ENCODE results near the gene FGD5.

FGD5 gene

GRCh38 chr3:14834121-14834520, 15.4 kb downstream of the FGD5 start:
- no peak overlapping the region for H3K4me3 ChIP-seq (ENCODE audit: low read depth, low read length)
- TF ChIP-seq CTCF (IDR thresholded peaks at IDR 0.05; ENCODE audit: low read depth, low read length): no peak

DNA sequence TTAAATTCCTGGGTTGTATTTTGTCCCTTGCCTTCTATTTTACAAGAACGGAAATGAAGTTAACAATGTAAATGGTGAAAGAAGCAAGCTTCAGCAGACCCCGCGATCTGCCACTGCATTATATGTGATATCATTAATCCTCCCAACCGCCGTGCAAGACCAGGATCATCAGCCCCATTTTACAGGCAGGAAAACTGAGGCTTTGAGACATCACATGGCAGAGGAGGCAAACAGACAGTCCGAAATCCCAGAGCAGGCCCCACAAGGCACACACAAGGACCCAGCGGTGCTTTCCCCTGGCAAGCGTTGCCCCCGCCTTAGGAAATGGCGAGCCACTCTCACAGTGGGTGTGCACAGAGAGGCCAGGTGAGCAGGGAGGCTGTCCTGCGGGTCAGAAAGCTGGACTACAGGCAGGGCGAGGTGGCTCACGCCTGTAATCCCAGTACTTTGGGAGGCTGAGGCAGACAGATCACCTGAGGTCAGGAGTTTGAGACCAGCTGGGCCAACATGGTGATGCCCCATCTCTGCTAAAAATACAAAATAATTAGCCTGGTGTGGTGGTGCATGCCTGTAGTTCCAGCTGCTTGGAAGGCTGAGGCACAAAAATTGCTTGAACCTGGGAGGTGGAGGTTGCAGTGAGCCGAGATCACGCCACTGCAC, 16.2 kb downstream of the FGD5 start:
- H3K4me3 ChIP-seq (ENCODE audit: low read depth, low read length): no peak overlapping the region
- no peak for TF ChIP-seq CTCF (IDR thresholded peaks at IDR 0.05; ENCODE audit: low read depth, low read length)

- no peak for TF ChIP-seq CTCF (IDR thresholded peaks at IDR 0.05; ENCODE audit: low read depth, low read length)
- H3K4me3 ChIP-seq (ENCODE audit: low read depth, low read length): no peak overlapping the region
These were observed 17.3 kb downstream of the FGD5 start for GRCh38 chr3:14836049-14836468.

DNA sequence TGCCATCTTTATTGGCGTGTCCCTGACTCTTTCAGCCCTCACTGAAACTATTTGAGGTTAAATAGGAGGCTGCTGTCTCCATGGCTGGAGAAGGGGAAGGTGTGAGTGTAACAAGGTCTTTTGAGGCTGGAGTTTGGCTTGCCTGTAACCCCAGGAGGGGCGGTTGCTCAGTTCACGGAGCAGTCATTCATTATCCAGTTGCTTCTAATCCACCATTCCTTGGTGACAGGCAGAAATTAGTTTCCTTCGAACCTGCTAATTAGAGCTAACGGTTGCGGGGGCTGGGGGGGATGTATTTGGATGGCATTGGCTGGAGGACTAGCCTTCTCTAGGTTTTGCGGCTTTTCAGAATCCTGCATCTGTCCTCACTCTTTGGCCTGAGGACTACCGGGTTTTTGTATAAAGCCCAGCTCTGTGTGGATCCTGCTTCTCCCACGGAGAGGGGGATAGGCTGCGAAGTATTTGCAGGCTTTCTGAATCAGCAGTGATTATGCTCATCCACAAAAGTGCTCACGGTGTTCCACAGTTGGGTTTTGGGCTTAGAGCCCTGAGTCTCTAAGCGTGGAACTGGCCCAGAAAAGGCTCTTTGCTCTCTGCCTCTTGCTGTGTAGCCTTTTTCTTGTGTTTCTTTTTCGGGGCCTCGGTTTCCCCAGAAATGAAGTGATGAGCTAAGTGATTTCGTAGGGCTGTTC, 18.6 kb downstream of the FGD5 start:
- TF ChIP-seq CTCF (IDR thresholded peaks at IDR 0.05; ENCODE audit: low read depth, low read length): no peak
- H3K4me3 ChIP-seq (ENCODE audit: low read depth, low read length): no peak overlapping the region

GRCh38 chr3:14837878-14838258, 19.1 kb downstream of the FGD5 start:
- TF ChIP-seq CTCF (IDR thresholded peaks at IDR 0.05; ENCODE audit: low read depth, low read length): no peak

DNA sequence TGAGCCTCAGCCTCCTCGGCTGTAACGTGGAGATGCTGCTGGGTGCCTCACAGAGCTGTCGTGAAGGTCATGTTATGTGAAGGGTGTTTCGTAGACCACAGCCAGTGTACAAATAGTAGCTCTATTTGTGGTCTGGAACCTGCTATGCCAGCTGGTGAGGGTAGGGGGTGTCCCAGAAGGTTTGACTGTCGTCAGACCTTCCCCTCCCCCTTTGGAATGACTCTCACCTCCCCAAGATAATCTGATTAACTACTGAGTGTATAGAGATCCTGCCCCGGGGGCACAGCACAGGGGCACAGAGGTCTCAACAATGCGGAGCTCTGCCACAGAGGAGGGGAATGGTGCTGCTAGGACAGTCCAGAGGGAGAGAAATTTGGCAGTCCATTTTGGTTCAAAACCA, 20.5 kb downstream of the FGD5 start:
- H3K4me3 ChIP-seq (ENCODE audit: low read depth, low read length): no peak overlapping the region
- TF ChIP-seq CTCF (IDR thresholded peaks at IDR 0.05; ENCODE audit: low read depth, low read length): no peak

More at GRCh38 chr3:14837878-14838258, 19.1 kb downstream of the FGD5 start:
- no peak overlapping the region for H3K4me3 ChIP-seq (ENCODE audit: low read depth, low read length)

- no peak for TF ChIP-seq CTCF (IDR thresholded peaks at IDR 0.05; ENCODE audit: low read depth, low read length)
- H3K4me3 ChIP-seq (ENCODE audit: low read depth, low read length): no peak overlapping the region
These were observed 23.1 kb downstream of the FGD5 start for GRCh38 chr3:14841836-14842235.

Data from WI38 (cell line).